Astrocyte (in vitro differentiated cells and primary cell): ENCODE data around the gene HSP90AA1.

Experiments used
- EZH2 ChIP-seq: IDR thresholded peaks from 2 replicates; pipeline ENCODE4 v1.6.1; 2012; ENCODE audit warnings: mild to moderate bottlenecking, low read length, inconsistent platforms; ENCODE audit not compliant: insufficient read depth
- TF ChIP-seq, protein P1 (sequence below): IDR thresholded peaks from 2 replicates; pipeline ENCODE4 v1.5.1; 2011; ENCODE audit warnings: low read depth, mild to moderate bottlenecking, inconsistent platforms, low read length, moderate library complexity; ENCODE audit not compliant: insufficient read depth

DNA sequence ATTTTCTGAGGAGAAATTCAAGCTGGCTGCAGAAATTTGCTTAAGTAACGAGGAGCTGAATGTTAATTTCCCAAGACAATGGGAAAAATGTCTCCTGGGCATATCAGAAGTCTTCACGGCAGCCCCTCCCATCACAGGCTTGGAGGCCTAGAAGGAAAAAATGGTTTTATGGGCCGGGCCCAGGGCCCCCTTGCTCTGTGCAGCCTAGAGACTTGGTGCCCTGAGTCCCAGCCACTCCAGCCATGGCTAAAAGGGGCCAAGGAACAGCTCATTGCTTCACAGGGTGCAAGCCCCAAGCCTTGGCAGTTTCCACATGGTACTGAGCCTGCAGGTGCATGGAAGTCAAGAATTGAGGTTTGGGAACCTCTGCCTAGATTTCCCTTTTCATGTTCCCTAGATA lies 24.3 kb upstream of the HSP90AA1 start:
- TF ChIP-seq, protein P1, sequence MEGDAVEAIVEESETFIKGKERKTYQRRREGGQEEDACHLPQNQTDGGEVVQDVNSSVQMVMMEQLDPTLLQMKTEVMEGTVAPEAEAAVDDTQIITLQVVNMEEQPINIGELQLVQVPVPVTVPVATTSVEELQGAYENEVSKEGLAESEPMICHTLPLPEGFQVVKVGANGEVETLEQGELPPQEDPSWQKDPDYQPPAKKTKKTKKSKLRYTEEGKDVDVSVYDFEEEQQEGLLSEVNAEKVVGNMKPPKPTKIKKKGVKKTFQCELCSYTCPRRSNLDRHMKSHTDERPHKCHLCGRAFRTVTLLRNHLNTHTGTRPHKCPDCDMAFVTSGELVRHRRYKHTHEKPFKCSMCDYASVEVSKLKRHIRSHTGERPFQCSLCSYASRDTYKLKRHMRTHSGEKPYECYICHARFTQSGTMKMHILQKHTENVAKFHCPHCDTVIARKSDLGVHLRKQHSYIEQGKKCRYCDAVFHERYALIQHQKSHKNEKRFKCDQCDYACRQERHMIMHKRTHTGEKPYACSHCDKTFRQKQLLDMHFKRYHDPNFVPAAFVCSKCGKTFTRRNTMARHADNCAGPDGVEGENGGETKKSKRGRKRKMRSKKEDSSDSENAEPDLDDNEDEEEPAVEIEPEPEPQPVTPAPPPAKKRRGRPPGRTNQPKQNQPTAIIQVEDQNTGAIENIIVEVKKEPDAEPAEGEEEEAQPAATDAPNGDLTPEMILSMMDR = no peak
- no peak for TF ChIP-seq EZH2
